GM12891 (cell line): Measurements from ENCODE around the gene KIAA1549.

Source experiments
- PAX5 ChIP-seq: IDR thresholded peaks from 2 replicates; pipeline ENCODE4 v1.6.1; 2011; ENCODE audit warnings: low read length, moderate library complexity, mild to moderate bottlenecking; ENCODE audit not compliant: insufficient read depth, severe bottlenecking
- POLR2A ChIP-seq: IDR thresholded peaks from 2 replicates; pipeline ENCODE4 v1.6.1; 2011; ENCODE audit warnings: low read depth, low read length, control low read depth
- POLR2AphosphoS5 ChIP-seq: IDR thresholded peaks from 2 replicates; pipeline ENCODE4 v1.6.1; 2011; ENCODE audit warnings: low read depth, low read length, control low read depth
- POU2F2 ChIP-seq: IDR thresholded peaks from 2 replicates; pipeline ENCODE4 v1.6.1; 2011; ENCODE audit warnings: low read depth, mild to moderate bottlenecking, control low read depth, low read length, moderate library complexity
- SPI1 ChIP-seq: IDR thresholded peaks from 2 replicates; pipeline ENCODE4 v1.6.1; 2011; ENCODE audit warnings: low read depth, low read length, control low read depth
- TAF1 ChIP-seq: IDR thresholded peaks from 2 replicates; pipeline ENCODE4 v1.6.1; 2011; ENCODE audit warnings: low read depth, low read length, control low read depth

DNA sequence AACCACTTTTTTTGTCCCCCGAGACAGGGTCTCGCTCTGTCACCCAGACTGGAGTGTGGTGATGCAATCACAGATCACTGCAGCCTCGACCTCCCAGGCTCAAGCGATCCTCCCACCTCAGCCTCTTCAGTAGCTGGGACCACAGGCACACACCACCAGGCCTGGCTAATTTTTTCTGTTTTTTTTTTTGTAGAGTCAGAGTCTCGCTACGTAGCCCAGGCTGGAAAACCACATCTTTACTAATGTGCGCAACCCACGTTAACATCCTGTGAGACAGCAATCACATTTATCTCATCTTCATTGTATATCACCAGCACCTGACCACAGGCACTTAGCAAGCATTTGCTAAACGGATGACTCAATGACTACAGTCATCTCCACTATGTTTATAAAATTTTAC, 105.4 kb downstream of the KIAA1549 start:
- TF ChIP-seq POLR2A: no peak
- no peak for TF ChIP-seq POLR2AphosphoS5
- TF ChIP-seq POU2F2: no peak
- TF ChIP-seq SPI1: no peak
- no peak for TF ChIP-seq TAF1
- TF ChIP-seq PAX5: no peak
